Measurements from ENCODE around the gene FBXW11.
"Not testable (repeated sequence)": the region's sequence is repeated elsewhere in the genome, so short reads cannot be mapped to it uniquely, and the experiment has no call there.

DNA sequence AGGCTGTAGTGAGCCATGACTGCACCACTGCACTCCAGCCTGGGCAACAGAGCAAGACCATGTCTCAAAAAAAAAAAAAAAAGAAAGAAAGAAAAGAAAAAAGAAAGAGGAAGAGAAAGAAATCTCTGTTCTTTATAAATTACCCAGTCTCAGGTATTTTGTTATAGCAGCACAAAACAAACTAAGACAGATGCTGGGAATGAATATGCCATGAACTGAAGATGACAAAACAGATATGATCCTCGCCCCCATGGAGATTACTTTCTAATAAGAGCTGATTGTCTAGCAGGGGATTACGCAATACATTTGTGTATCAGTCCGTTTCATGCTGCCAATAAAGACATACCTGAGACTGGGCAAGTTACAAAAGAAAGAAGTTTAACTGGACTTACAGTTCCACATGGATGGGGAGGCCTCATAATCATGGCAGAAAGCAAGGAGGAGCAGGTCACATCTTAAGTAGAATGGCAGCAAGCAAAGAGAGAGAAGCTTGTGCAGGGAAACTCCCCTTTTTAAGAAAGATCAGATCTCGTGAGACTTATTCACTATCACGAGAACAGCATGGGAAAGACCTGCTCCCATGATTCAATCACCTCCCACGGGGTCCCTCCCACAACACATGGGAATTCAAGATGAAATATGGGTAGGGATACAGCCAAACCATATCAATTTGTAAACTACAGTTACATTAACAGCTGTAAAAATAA lies 29.0 kb downstream of the FBXW11 start:
- TF ChIP-seq, protein P1, sequence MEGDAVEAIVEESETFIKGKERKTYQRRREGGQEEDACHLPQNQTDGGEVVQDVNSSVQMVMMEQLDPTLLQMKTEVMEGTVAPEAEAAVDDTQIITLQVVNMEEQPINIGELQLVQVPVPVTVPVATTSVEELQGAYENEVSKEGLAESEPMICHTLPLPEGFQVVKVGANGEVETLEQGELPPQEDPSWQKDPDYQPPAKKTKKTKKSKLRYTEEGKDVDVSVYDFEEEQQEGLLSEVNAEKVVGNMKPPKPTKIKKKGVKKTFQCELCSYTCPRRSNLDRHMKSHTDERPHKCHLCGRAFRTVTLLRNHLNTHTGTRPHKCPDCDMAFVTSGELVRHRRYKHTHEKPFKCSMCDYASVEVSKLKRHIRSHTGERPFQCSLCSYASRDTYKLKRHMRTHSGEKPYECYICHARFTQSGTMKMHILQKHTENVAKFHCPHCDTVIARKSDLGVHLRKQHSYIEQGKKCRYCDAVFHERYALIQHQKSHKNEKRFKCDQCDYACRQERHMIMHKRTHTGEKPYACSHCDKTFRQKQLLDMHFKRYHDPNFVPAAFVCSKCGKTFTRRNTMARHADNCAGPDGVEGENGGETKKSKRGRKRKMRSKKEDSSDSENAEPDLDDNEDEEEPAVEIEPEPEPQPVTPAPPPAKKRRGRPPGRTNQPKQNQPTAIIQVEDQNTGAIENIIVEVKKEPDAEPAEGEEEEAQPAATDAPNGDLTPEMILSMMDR (conservative IDR thresholded peaks at IDR 0.05; ENCODE audit: low read length), result not testable (repeated sequence)
- TF ChIP-seq EZH2phosphoT487 (IDR thresholded peaks at IDR 0.05; ENCODE audit: borderline replicate concordance), result not testable (repeated sequence)

Measured in Loucy (cell line).